ENCODE data around the gene KRTAP3-1. TPM values are rescaled to one million over a fixed set of nuclear protein-coding genes. Genes with fewer than 3 reads are reported as not detected.
A peak's percentile ranks its signal among the peaks of the same experiment; 100 is the strongest.

Gene KRTAP3-1
- total RNA-seq, 1 donor from 2014 or later: not detected

- TF ChIP-seq EZH2phosphoT487 (IDR thresholded peaks at IDR 0.05) (no peak), EZH2 (IDR thresholded peaks at IDR 0.05) (no peak), CTCF (IDR thresholded peaks at IDR 0.05) (no peak)
- Histone ChIP-seq H3K4me1 (no peaks in the 10 kb centered on the region), H3K4me2 (no peak overlapping the region), H2AFZ (replicated peaks) (no peak overlapping the region), H3K9me3 (ENCODE audit: low read depth) (no peaks in the 10 kb centered on the region), H3K36me3 (no peaks in the 10 kb centered on the region), H3K9ac (no peak overlapping the region), H3K27me3 (no peaks in the 10 kb centered on the region), H4K20me1 (ENCODE audit: low read depth) (no peaks in the 10 kb centered on the region), H3F3A (ENCODE audit: low read depth) (no peaks in the 10 kb centered on the region), H3K4me3 (no peak overlapping the region), H3K27ac (no peak overlapping the region), H3K79me2 (ENCODE audit: low read depth) (no peaks in the 10 kb centered on the region)
- no peaks in the 10 kb centered on the region for H3K36me3 Mint-ChIP-seq
- no peak for DNase-seq (ENCODE audit: low spot score)
- H3K9me3 Mint-ChIP-seq: no peaks in the 10 kb centered on the region
- H3K4me1 Mint-ChIP-seq: no peaks in the 10 kb centered on the region
- no peak overlapping the region for H3K4me3 Mint-ChIP-seq
- no peaks in the 10 kb centered on the region for H3K27me3 Mint-ChIP-seq (ENCODE audit: insufficient read depth, low read depth)
- H3K27ac Mint-ChIP-seq: no peak overlapping the region
Measured at GRCh38 chr17:41015454-41015853, 6.5 kb upstream of the KRTAP3-1 start.

GRCh38 chr17:41013606-41014005 lies 4.7 kb upstream of the KRTAP3-1 start:
- no peak for TF ChIP-seq EZH2 (IDR thresholded peaks at IDR 0.05)
- TF ChIP-seq CTCF (IDR thresholded peaks at IDR 0.05): no peak
- TF ChIP-seq EZH2phosphoT487 (IDR thresholded peaks at IDR 0.05): no peak
- Mint-ChIP-seq H3K9me3 (no peaks in the 10 kb centered on the region), H3K36me3 (no peaks in the 10 kb centered on the region), H3K27ac (no peak overlapping the region), H3K4me3 (no peak overlapping the region), H3K27me3 (ENCODE audit: insufficient read depth, low read depth) (no peaks in the 10 kb centered on the region), H3K4me1 (no peaks in the 10 kb centered on the region)
- no peaks in the 10 kb centered on the region for H4K20me1 ChIP-seq (ENCODE audit: low read depth)
- no peak for DNase-seq (ENCODE audit: low spot score)
- H3K4me3 ChIP-seq: no peak overlapping the region
- no peak overlapping the region for H3K27ac ChIP-seq
- no peaks in the 10 kb centered on the region for H3F3A ChIP-seq (ENCODE audit: low read depth)
- H2AFZ ChIP-seq (replicated peaks): no peak overlapping the region
- H3K9me3 ChIP-seq (ENCODE audit: low read depth): no peaks in the 10 kb centered on the region
- no peaks in the 10 kb centered on the region for H3K36me3 ChIP-seq
- H3K79me2 ChIP-seq (ENCODE audit: low read depth): no peaks in the 10 kb centered on the region
- no peaks in the 10 kb centered on the region for H3K27me3 ChIP-seq
- no peak overlapping the region for H3K4me2 ChIP-seq
- H3K9ac ChIP-seq: no peak overlapping the region
- H3K4me1 ChIP-seq: peaks cover 14% of the 10 kb centered on the region

- H3K27me3 Mint-ChIP-seq (ENCODE audit: insufficient read depth, low read depth): no peaks in the 10 kb centered on the region
- no peak for TF ChIP-seq EZH2phosphoT487 (IDR thresholded peaks at IDR 0.05)
- TF ChIP-seq EZH2 (IDR thresholded peaks at IDR 0.05): no peak
- no peak for TF ChIP-seq CTCF (IDR thresholded peaks at IDR 0.05)
Measured at GRCh38 chr17:41013181-41013580, 4.3 kb upstream of the KRTAP3-1 start.

More at GRCh38 chr17:41013181-41013580, 4.3 kb upstream of the KRTAP3-1 start:
- Mint-ChIP-seq H3K9me3 (no peaks in the 10 kb centered on the region), H3K4me1 (no peaks in the 10 kb centered on the region), H3K36me3 (no peaks in the 10 kb centered on the region), H3K27ac (no peak overlapping the region), H3K4me3 (no peak overlapping the region)
- Histone ChIP-seq H3F3A (ENCODE audit: low read depth) (no peaks in the 10 kb centered on the region), H3K27ac (no peak overlapping the region), H2AFZ (replicated peaks) (peak overlapping the region; percentile 55), H3K9ac (no peak overlapping the region), H3K4me1 (peaks cover 18% of the 10 kb centered on the region), H3K36me3 (no peaks in the 10 kb centered on the region), H3K79me2 (ENCODE audit: low read depth) (no peaks in the 10 kb centered on the region), H3K27me3 (no peaks in the 10 kb centered on the region), H3K4me2 (no peak overlapping the region), H3K4me3 (no peak overlapping the region), H3K9me3 (ENCODE audit: low read depth) (no peaks in the 10 kb centered on the region), H4K20me1 (ENCODE audit: low read depth) (no peaks in the 10 kb centered on the region)
- no peak for DNase-seq (ENCODE audit: low spot score)

All from neural progenitor cell (in vitro differentiated cells).